HCT116 (cell line): ENCODE results near the gene FRMPD1. TPM values are rescaled to one million over a fixed set of nuclear protein-coding genes. Genes with fewer than 3 reads are reported as not detected.

Experiments
- ATAC-seq: fragments of 200-7000 bp; cut with Tn5 transposase; 2 replicates; pipeline ENCODE4 v1.9.1; 2020; ENCODE audit warnings: mild to moderate bottlenecking, moderate library complexity
- BruUV-seq: library from RNA; stranded (reverse); fragments of 400-500 nt; replicated peaks from 2 replicates; lab custom pipeline; 2021; lab: Mats Ljungman, UMichigan
- CTCF ChIA-PET: fragments of 300-600 bp; sonication (Branson Sonifier 250); formaldehyde crosslinking; loops from one replicate; lab custom pipeline; 2021; ENCODE audit warnings: antibody characterized with exemption; lab: Charles Lee
- POLR2A ChIA-PET: fragments of 300-600, 350-600 bp; sonication (Branson Sonifier 250); formaldehyde crosslinking; loops from one replicate; lab custom pipeline; 2021; ENCODE audit warnings: antibody characterized with exemption; lab: Charles Lee
- RAD21 ChIA-PET, 2 experiments: fragments of 300-600 bp; sonication (Branson Sonifier 250); formaldehyde crosslinking; loops; one replicate each; lab custom pipeline; 2023; ENCODE audit warnings: low total read pairs in 2 of 2; ENCODE audit not compliant: uncharacterized antibody in 2 of 2, unreplicated experiment in 2 of 2, low non-redundant PET in 1 of 2; lab: Charles Lee
- DNase-seq: peaks from one replicate; pipeline ENCODE4 v3.0.0-alpha.2; 2010; ENCODE audit warnings: low read depth, low spot score
- H2AFZ ChIP-seq: fragments of 200-600 bp; shearing (Covaris generic), sonication (generic); 2 replicates; pipeline ENCODE4 v1.6.1; 2017; ENCODE audit warnings: low read depth, mixed run types, mixed read lengths, antibody characterized with exemption, low read length; ENCODE audit not compliant: poor library complexity, severe bottlenecking
- H3K27ac ChIP-seq: 2 replicates; pipeline ENCODE4 v1.5.1; 2012; ENCODE audit warnings: low read depth, low read length
- H3K27me3 ChIP-seq: fragments of 200-600 bp; sonication (generic); 2 replicates; pipeline ENCODE4 v1.6.1; 2016; ENCODE audit warnings: mixed run types, low read length, mixed read lengths; ENCODE audit not compliant: insufficient read depth
- H3K36me3 ChIP-seq, 2 experiments: fragments of 200-500 bp in 1 of 2; fragments of 200-600 bp in 1 of 2; sonication (Bioruptor generic) in 1 of 2; sonication (generic) in 1 of 2; 2 replicates each; pipeline versions ENCODE4 v1.5.1 to v1.6.1; 2014 to 2016; ENCODE audit warnings: low read length in 2 of 2, inconsistent platforms in 1 of 2, mixed read lengths in 1 of 2, mixed run types in 1 of 2; ENCODE audit not compliant: insufficient read depth in 2 of 2, control insufficient read depth in 1 of 2
- H3K4me1 ChIP-seq, 2 experiments: fragments of 200-600 bp in 1 of 2; sonication (generic) in 1 of 2; 2 replicates each; pipeline versions ENCODE4 v1.5.1 to v1.6.1; 2012 to 2017; ENCODE audit warnings: low read length in 2 of 2, inconsistent platforms in 1 of 2, mild to moderate bottlenecking in 1 of 2, mixed read lengths in 1 of 2, mixed run types in 1 of 2, moderate library complexity in 1 of 2; ENCODE audit not compliant: insufficient read depth in 2 of 2, control insufficient read depth in 1 of 2
- H3K4me2 ChIP-seq: fragments of 200-600 bp; sonication (generic); 2 replicates; pipeline ENCODE4 v1.6.1; 2017; ENCODE audit warnings: mixed run types, low read length, mixed read lengths
- H3K4me3 ChIP-seq, 2 experiments: fragments of 200-600 bp in 1 of 2; sonication (generic) in 1 of 2; replicated peaks in 1 of 2; 2 replicates each; pipeline ENCODE4 v1.5.1; 2011 to 2016; ENCODE audit warnings: low read length in 2 of 2, control low read depth in 1 of 2, low read depth in 1 of 2, mild to moderate bottlenecking in 1 of 2, mixed read lengths in 1 of 2, mixed run types in 1 of 2
- H3K79me2 ChIP-seq: fragments of 200-600 bp; sonication (generic); 2 replicates; pipeline ENCODE4 v1.6.1; 2017; ENCODE audit warnings: mild to moderate bottlenecking, mixed run types, low read length, moderate library complexity, mixed read lengths; ENCODE audit not compliant: insufficient read depth
- H3K9ac ChIP-seq: fragments of 200-600 bp; sonication (generic); 2 replicates; pipeline ENCODE4 v1.6.1; 2016; ENCODE audit warnings: low read length, mixed read lengths
- H3K9me2 ChIP-seq: fragments of 200-600 bp; sonication (generic), shearing (Covaris generic); 2 replicates; pipeline ENCODE4 v1.6.1; 2017; ENCODE audit warnings: mixed run types, mild to moderate bottlenecking, moderate library complexity; ENCODE audit not compliant: insufficient read depth
- H3K9me3 ChIP-seq, 2 experiments: fragments of 200-500 bp in 1 of 2; fragments of 200-600 bp in 1 of 2; sonication (Bioruptor generic) in 1 of 2; sonication (generic) in 1 of 2; 2 replicates each; pipeline ENCODE4 v1.6.1; 2014 to 2017; ENCODE audit warnings: low read length in 2 of 2, mixed read lengths in 2 of 2, inconsistent platforms in 1 of 2, low read depth in 1 of 2, mild to moderate bottlenecking in 1 of 2, mixed run types in 1 of 2, moderate library complexity in 1 of 2; ENCODE audit not compliant: control insufficient read depth in 1 of 2, insufficient read depth in 1 of 2
- H4K20me1 ChIP-seq: fragments of 200-600 bp; sonication (generic), shearing (Covaris generic); 2 replicates; pipeline ENCODE4 v1.6.1; 2017; ENCODE audit warnings: mixed run types, mild to moderate bottlenecking, moderate library complexity; ENCODE audit not compliant: insufficient read depth
- EGR1 ChIP-seq: IDR thresholded peaks from 2 replicates; pipeline ENCODE4 v1.6.1; 2012; ENCODE audit warnings: low read depth
- FOSL1 ChIP-seq: IDR thresholded peaks from 2 replicates; pipeline ENCODE4 v1.6.1; 2012; ENCODE audit warnings: low read depth
- SRF ChIP-seq: IDR thresholded peaks from 2 replicates; pipeline ENCODE4 v1.6.1; 2012; ENCODE audit warnings: low read depth
- intact Hi-C: fragments of 100-400 bp; cut with micrococcal nuclease; formaldehyde crosslinking; loops from 2 replicates; pipeline ENCODE4 v1.10.0; 2022
- total RNA-seq: library from RNA; stranded (reverse); gene quantifications from one replicate; pipeline ENCODE4 v1.2.1, GENCODE V29; 2021; ENCODE audit not compliant: unreplicated experiment
- TF ChIP-seq, protein P1 (sequence below): IDR thresholded peaks from 2 replicates; pipeline ENCODE4 v1.6.1; 2012

Gene FRMPD1
- total RNA-seq, 1 experiment from 2014 or later: 0.52 TPM

DNA sequence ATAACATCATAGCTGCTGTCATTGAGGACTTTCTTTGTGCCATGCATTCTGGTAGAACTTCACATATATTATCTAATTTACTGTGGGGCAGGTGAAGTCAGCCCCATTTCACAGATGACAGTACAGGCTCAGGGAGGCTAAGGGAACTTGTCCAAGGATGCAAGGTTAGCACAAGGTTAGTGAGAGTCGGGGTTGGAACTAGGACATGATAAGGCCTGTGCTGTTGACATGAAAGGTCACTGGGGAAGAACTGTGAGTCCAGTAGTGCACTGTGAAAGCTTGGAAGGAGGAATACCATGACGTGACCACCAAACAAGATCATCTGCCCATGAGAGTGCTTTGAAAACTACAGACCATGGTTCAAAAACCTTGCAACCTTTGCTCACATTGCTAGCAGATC lies 26.7 kb downstream of the FRMPD1 start:
- ATAC-seq (no peak), DNase-seq (no peak)
- H3K27ac ChIP-seq: no peak overlapping the region
- no peaks in the 10 kb centered on the region for H4K20me1 ChIP-seq
- H3K27me3 ChIP-seq: peaks cover 24% of the 10 kb centered on the region; the same call in 1 of the 2 replicates
- no peaks in the 10 kb centered on the region for H3K36me3 ChIP-seq
- no peaks in the 10 kb centered on the region for H3K9me3 ChIP-seq
- CTCF ChIA-PET: no interaction called here
- H3K4me2 ChIP-seq: no peak overlapping the region
- RAD21 ChIA-PET: no interaction called here
- no peaks in the 10 kb centered on the region for H3K9me2 ChIP-seq
- intact Hi-C loops: no loop called here
- no peak overlapping the region for H2AFZ ChIP-seq
- TF ChIP-seq SRF: no peak
- TF ChIP-seq EGR1: no peak
- TF ChIP-seq, protein P1, sequence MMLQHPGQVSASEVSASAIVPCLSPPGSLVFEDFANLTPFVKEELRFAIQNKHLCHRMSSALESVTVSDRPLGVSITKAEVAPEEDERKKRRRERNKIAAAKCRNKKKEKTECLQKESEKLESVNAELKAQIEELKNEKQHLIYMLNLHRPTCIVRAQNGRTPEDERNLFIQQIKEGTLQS: no peak
- H3K9ac ChIP-seq: no peak overlapping the region
- no peaks in the 10 kb centered on the region for H3K79me2 ChIP-seq
- BruUV-seq: no TSS peak
- H3K4me1 ChIP-seq: no peaks in the 10 kb centered on the region
- H3K4me3 ChIP-seq: no peak overlapping the region
- POLR2A ChIA-PET: no interaction called here

DNA sequence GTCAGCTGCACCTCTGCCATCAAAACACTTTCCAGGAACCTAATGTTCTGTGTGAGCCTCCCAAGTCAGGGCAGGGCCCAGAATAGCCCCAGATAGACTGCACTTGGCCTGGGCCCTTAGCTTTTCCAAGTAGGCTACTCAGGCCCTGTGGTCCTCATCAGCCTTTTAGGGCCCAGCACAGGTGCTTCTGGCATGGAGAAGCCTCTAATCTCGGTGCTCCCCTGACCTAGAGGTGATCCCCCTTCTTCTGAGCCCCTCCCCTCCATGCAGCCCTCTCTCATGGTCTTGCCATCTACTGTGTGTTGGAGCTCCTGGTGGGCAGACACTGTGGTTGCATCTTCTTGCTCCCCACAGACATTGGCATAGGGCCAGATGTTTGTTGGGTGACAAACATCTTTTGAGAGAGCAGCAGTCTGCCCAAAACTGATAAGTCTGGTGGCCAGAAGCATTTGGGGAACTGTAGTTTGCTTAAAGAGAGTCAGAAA lies 28.1 kb downstream of the FRMPD1 start:
- H4K20me1 ChIP-seq: no peaks in the 10 kb centered on the region
- intact Hi-C loops: no loop called here
- DNase-seq (peak; percentile 3), ATAC-seq (no peak)
- H3K9me3 ChIP-seq: no peaks in the 10 kb centered on the region
- H3K9ac ChIP-seq: no peak overlapping the region
- TF ChIP-seq FOSL1: no peak
- POLR2A ChIA-PET: no interaction called here
- H3K9me2 ChIP-seq: no peaks in the 10 kb centered on the region
- RAD21 ChIA-PET: no interaction called here
- no peaks in the 10 kb centered on the region for H3K36me3 ChIP-seq
- H3K4me3 ChIP-seq: no peak overlapping the region
- H3K79me2 ChIP-seq: no peaks in the 10 kb centered on the region
- no peak overlapping the region for H3K27ac ChIP-seq
- BruUV-seq: no TSS peak
- no peak overlapping the region for H2AFZ ChIP-seq
- H3K4me2 ChIP-seq: no peak overlapping the region
- H3K4me1 ChIP-seq: no peaks in the 10 kb centered on the region
- peaks cover 30% of the 10 kb centered on the region; the same call in 1 of the 2 replicates for H3K27me3 ChIP-seq
- CTCF ChIA-PET: no interaction called here
